GM20000 (cell line): ENCODE measurements around the gene LIX1.
"Not testable (repeated sequence)": the region's sequence is repeated elsewhere in the genome, so short reads cannot be mapped to it uniquely, and the experiment has no call there.

Experiments used
- DNase-seq: peaks from one replicate; pipeline ENCODE4 v3.0.0; 2012; ENCODE audit warnings: low spot score
- CTCF ChIP-seq: IDR thresholded peaks from 2 replicates; pipeline ENCODE4 v1.5.1; 2012; ENCODE audit warnings: mild to moderate bottlenecking, control low read depth; ENCODE audit errors: extremely low read depth, missing control alignments

The LIX1 gene

GRCh38 chr5:97142521-97143254 is at the start of gene LIX1:
TSS of gene LIX1 (minus strand) at chr5:97142611. CDS start at chr5:97142576, 35 bp downstream.
- TF ChIP-seq CTCF: peak; percentile 37
- DNase-seq: peak; percentile 58

- no peak for DNase-seq
- TF ChIP-seq CTCF: no peak
These were observed 49.5 kb upstream of the LIX1 start for GRCh38 chr5:97191893-97192292.

GRCh38 chr5:97189523-97189922 is 47.1 kb upstream of the LIX1 start:
- not testable (repeated sequence) for DNase-seq

GRCh38 chr5:97183930-97184213 is 41.5 kb upstream of the LIX1 start:
- no peak for DNase-seq
- no peak for TF ChIP-seq CTCF

GRCh38 chr5:97183100-97183929 is 40.9 kb upstream of the LIX1 start, which contains the start of gene RIOK2:
TSS of gene RIOK2 (minus strand) at chr5:97183247. CDS start at chr5:97183191, 56 bp downstream.
- peak; percentile 85 for DNase-seq
- TF ChIP-seq CTCF: no peak

GRCh38 chr5:97182571-97183099 is 40.2 kb upstream of the LIX1 start:
- no peak for DNase-seq
- no peak for TF ChIP-seq CTCF

- no peak for TF ChIP-seq CTCF
- DNase-seq: no peak
These were observed 39.6 kb upstream of the LIX1 start for GRCh38 chr5:97181856-97182545.

GRCh38 chr5:97179457-97179856 is 37.0 kb upstream of the LIX1 start:
- DNase-seq: not testable (repeated sequence)
